ENCODE measurements around the gene IFITM1.
"Not testable (repeated sequence)": the region's sequence is repeated elsewhere in the genome, so short reads cannot be mapped to it uniquely, and the experiment has no call there.

Gene IFITM1

GRCh38 chr11:309979-310572 lies 3.8 kb upstream of the IFITM1 start:
- FAIRE-seq = not testable (repeated sequence)

GRCh38 chr11:311013-311748 lies 2.7 kb upstream of the IFITM1 start:
- FAIRE-seq = not testable (repeated sequence)

GRCh38 chr11:312092-312816 lies 1.6 kb upstream of the IFITM1 start:
- no peak for FAIRE-seq

- no peak for FAIRE-seq
Observed at GRCh38 chr11:313304-313786, 495 bp upstream of the IFITM1 start.

GRCh38 chr11:314554-314875 lies 675 bp downstream of the IFITM1 start:
- FAIRE-seq = not testable (repeated sequence)

- no peak for FAIRE-seq
Observed at GRCh38 chr11:315051-315481, 1.2 kb downstream of the IFITM1 start.

- no peak for FAIRE-seq
Observed at GRCh38 chr11:315516-315994, 1.7 kb downstream of the IFITM1 start.

- no peak for FAIRE-seq
Observed at GRCh38 chr11:316031-316701, 2.3 kb downstream of the IFITM1 start.

GRCh38 chr11:316891-317301 lies 3.1 kb downstream of the IFITM1 start:
- FAIRE-seq = no peak

- not testable (repeated sequence) for FAIRE-seq
Observed at GRCh38 chr11:317668-318404, 4.0 kb downstream of the IFITM1 start.

GRCh38 chr11:318405-319120 lies 4.7 kb downstream of the IFITM1 start:
- FAIRE-seq = not testable (repeated sequence)

GRCh38 chr11:319121-319887 lies 5.5 kb downstream of the IFITM1 start:
- not testable (repeated sequence) for FAIRE-seq

GRCh38 chr11:319888-320273 lies 6.0 kb downstream of the IFITM1 start:
- FAIRE-seq = not testable (repeated sequence)

- FAIRE-seq = no peak
Observed at GRCh38 chr11:324156-324555, 10.3 kb downstream of the IFITM1 start.

- FAIRE-seq = peak; percentile 95
Observed at GRCh38 chr11:324593-325517, 11.0 kb downstream of the IFITM1 start.

- FAIRE-seq = no peak
Observed at GRCh38 chr11:325796-326591, 12.2 kb downstream of the IFITM1 start.

GRCh38 chr11:326592-326841 lies 12.7 kb downstream of the IFITM1 start:
- FAIRE-seq = no peak

- no peak for FAIRE-seq
Observed at GRCh38 chr11:326842-327580, 13.2 kb downstream of the IFITM1 start.

Measured in endometrium (tissue), 2 donors.